Caco-2 (cell line): Measurements from ENCODE around the gene FMN1. TPM values are rescaled to one million over a fixed set of nuclear protein-coding genes. Genes with fewer than 3 reads are reported as not detected.

ENCODE experiments used
- BruUV-seq: library from RNA; stranded (reverse); fragments of 400-500 nt; replicated peaks from 2 replicates; lab custom pipeline; 2021; lab: Mats Ljungman, UMichigan
- CTCF ChIA-PET: fragments of 300-600 bp; sonication (Branson Sonifier 250); formaldehyde crosslinking; loops from one replicate; lab custom pipeline; 2022; ENCODE audit warnings: antibody characterized with exemption; lab: Charles Lee
- POLR2A ChIA-PET: fragments of 300-600 bp; sonication (Branson Sonifier 250); formaldehyde crosslinking; loops from one replicate; lab custom pipeline; 2022; ENCODE audit warnings: antibody characterized with exemption; lab: Charles Lee
- DNase-seq, 2 experiments: peaks; one replicate each; pipeline versions ENCODE4 v3.0.0 to v3.0.0-alpha.2; 2020 to 2022
- H3K27me3 ChIP-seq: replicated peaks from 2 replicates; pipeline ENCODE4 v1.6.0; 2011; ENCODE audit warnings: low read length; ENCODE audit not compliant: control insufficient read depth, insufficient read depth
- H3K36me3 ChIP-seq: 2 replicates; pipeline ENCODE4 v1.5.1; 2011; ENCODE audit warnings: low read length; ENCODE audit not compliant: control insufficient read depth, insufficient read depth
- H3K4me1 ChIP-seq: fragments of 250-450 bp; sonication (Bioruptor Pico); 2 replicates; pipeline ENCODE4 v1.5.1; 2020; ENCODE audit warnings: mild to moderate bottlenecking
- H3K4me3 ChIP-seq: 2 replicates; pipeline ENCODE4 v1.5.1; 2011; ENCODE audit warnings: low read depth, mild to moderate bottlenecking, control low read depth, low read length
- H3K9me3 ChIP-seq: fragments of 250-450 bp; sonication (Bioruptor Pico); 2 replicates; pipeline ENCODE4 v1.5.1; 2020; ENCODE audit warnings: mild to moderate bottlenecking, moderate library complexity
- H3K27ac Mint-ChIP-seq: one replicate; pipeline ENCODE4 v1.8.0; 2022; ENCODE audit warnings: mixed read lengths; ENCODE audit not compliant: unreplicated experiment
- H3K27me3 Mint-ChIP-seq: one replicate; pipeline ENCODE4 v1.8.0; 2022; ENCODE audit warnings: mixed read lengths; ENCODE audit not compliant: insufficient read depth, unreplicated experiment
- H3K36me3 Mint-ChIP-seq: one replicate; pipeline ENCODE4 v1.8.0; 2022; ENCODE audit warnings: mild to moderate bottlenecking, mixed read lengths; ENCODE audit not compliant: insufficient read depth, unreplicated experiment
- H3K4me1 Mint-ChIP-seq: one replicate; pipeline ENCODE4 v1.8.0; 2022; ENCODE audit warnings: low read depth, mixed read lengths; ENCODE audit not compliant: unreplicated experiment
- H3K4me3 Mint-ChIP-seq: one replicate; pipeline ENCODE4 v1.8.0; 2022; ENCODE audit warnings: mild to moderate bottlenecking, moderate library complexity, mixed read lengths; ENCODE audit not compliant: unreplicated experiment
- H3K9me3 Mint-ChIP-seq: one replicate; pipeline ENCODE4 v1.8.0; 2022; ENCODE audit warnings: mixed read lengths; ENCODE audit not compliant: unreplicated experiment
- CTCF ChIP-seq, 2 experiments: fragments of 200-600 bp in 1 of 2; IDR thresholded peaks; 1 replicate in 1 of 2; 2 replicates in 1 of 2; pipeline versions ENCODE4 v1.5.1 to v1.8.0; 2011 to 2022; ENCODE audit warnings: antibody characterized with exemption in 1 of 2, control low read depth in 1 of 2, inconsistent platforms in 1 of 2, low read depth in 1 of 2, low read length in 1 of 2, mild to moderate bottlenecking in 1 of 2, moderate library complexity in 1 of 2; ENCODE audit not compliant: insufficient read depth in 1 of 2, severe bottlenecking in 1 of 2, unreplicated experiment in 1 of 2
- intact Hi-C: fragments of 100-400 bp; cut with micrococcal nuclease; formaldehyde crosslinking; loops from one replicate; pipeline ENCODE4 v1.10.0; 2022; ENCODE audit not compliant: unreplicated experiment
- total RNA-seq: library from RNA; stranded (reverse); gene quantifications from 2 replicates; pipeline ENCODE4 v1.2.3, GENCODE V29; 2022

FMN1 gene
- total RNA-seq, 1 experiment from 2014 or later: 1.6 TPM

GRCh38 chr15:33005582-33005981 lies 188.9 kb downstream of the FMN1 start:
- CTCF ChIA-PET: no interaction called here

GRCh38 chr15:33001926-33002325 lies 192.6 kb downstream of the FMN1 start:
- no peaks in the 10 kb centered on the region for H3K9me3 Mint-ChIP-seq

More at GRCh38 chr15:33005582-33005981, 188.9 kb downstream of the FMN1 start:
- Mint-ChIP-seq H3K4me1 (no peaks in the 10 kb centered on the region), H3K27me3 (no peaks in the 10 kb centered on the region), H3K36me3 (no peaks in the 10 kb centered on the region), H3K9me3 (no peaks in the 10 kb centered on the region), H3K4me3 (no peak overlapping the region), H3K27ac (no peak overlapping the region)
- no peaks in the 10 kb centered on the region for H3K9me3 ChIP-seq
- POLR2A ChIA-PET: no interaction called here
- intact Hi-C loops: no loop called here
- DNase-seq: no peak
- H3K27me3 ChIP-seq: no peaks in the 10 kb centered on the region
- BruUV-seq: no TSS peak
- no peak for TF ChIP-seq CTCF (IDR thresholded peaks at IDR 0.05; ENCODE audit: insufficient read depth in 1 of 2, low read depth in 1 of 2, low read length in 1 of 2, severe bottlenecking in 1 of 2, unreplicated experiment in 1 of 2)
- H3K4me1 ChIP-seq: no peaks in the 10 kb centered on the region
- no peaks in the 10 kb centered on the region for H3K36me3 ChIP-seq
- no peak overlapping the region for H3K4me3 ChIP-seq

GRCh38 chr15:32998979-32999672 lies 195.4 kb downstream of the FMN1 start:
- no peak for DNase-seq
- POLR2A ChIA-PET: no interaction called here
- CTCF ChIA-PET: no interaction called here
- no peak overlapping the region for H3K4me3 ChIP-seq
- H3K9me3 Mint-ChIP-seq: no peaks in the 10 kb centered on the region
- no peak for TF ChIP-seq CTCF (IDR thresholded peaks at IDR 0.05; ENCODE audit: insufficient read depth in 1 of 2, low read depth in 1 of 2, low read length in 1 of 2, severe bottlenecking in 1 of 2, unreplicated experiment in 1 of 2)
- H3K4me1 Mint-ChIP-seq: no peaks in the 10 kb centered on the region
- peaks cover 11% of the 10 kb centered on the region for H3K27me3 Mint-ChIP-seq
- no peaks in the 10 kb centered on the region for H3K36me3 ChIP-seq
- no peaks in the 10 kb centered on the region for H3K9me3 ChIP-seq
- no TSS peak for BruUV-seq
- H3K27ac Mint-ChIP-seq: no peak overlapping the region
- no peak overlapping the region for H3K4me3 Mint-ChIP-seq
- intact Hi-C loops: no loop called here
- H3K4me1 ChIP-seq: no peaks in the 10 kb centered on the region
- no peaks in the 10 kb centered on the region for H3K36me3 Mint-ChIP-seq
- H3K27me3 ChIP-seq: no peaks in the 10 kb centered on the region

More at GRCh38 chr15:33001926-33002325, 192.6 kb downstream of the FMN1 start:
- BruUV-seq: no TSS peak
- no peak for DNase-seq
- H3K4me3 ChIP-seq: no peak overlapping the region
- CTCF ChIA-PET: no interaction called here
- H3K36me3 ChIP-seq: no peaks in the 10 kb centered on the region
- Mint-ChIP-seq H3K27me3 (peaks cover 7% of the 10 kb centered on the region), H3K4me3 (no peak overlapping the region), H3K4me1 (no peaks in the 10 kb centered on the region), H3K36me3 (no peaks in the 10 kb centered on the region), H3K27ac (no peak overlapping the region)
- no peaks in the 10 kb centered on the region for H3K4me1 ChIP-seq
- no peaks in the 10 kb centered on the region for H3K9me3 ChIP-seq
- no peaks in the 10 kb centered on the region for H3K27me3 ChIP-seq
- no peak for TF ChIP-seq CTCF (IDR thresholded peaks at IDR 0.05; ENCODE audit: insufficient read depth in 1 of 2, low read depth in 1 of 2, low read length in 1 of 2, severe bottlenecking in 1 of 2, unreplicated experiment in 1 of 2)
- intact Hi-C loops: no loop called here
- POLR2A ChIA-PET: no interaction called here
